ENCODE measurements around the gene PTPN3. TPM values are rescaled to one million over a fixed set of nuclear protein-coding genes. Genes with fewer than 3 reads are reported as not detected.

PTPN3 gene
- total RNA-seq, 4 donors from 2014 or later: 0.29 to 5.5 (median 2.1) TPM

DNA sequence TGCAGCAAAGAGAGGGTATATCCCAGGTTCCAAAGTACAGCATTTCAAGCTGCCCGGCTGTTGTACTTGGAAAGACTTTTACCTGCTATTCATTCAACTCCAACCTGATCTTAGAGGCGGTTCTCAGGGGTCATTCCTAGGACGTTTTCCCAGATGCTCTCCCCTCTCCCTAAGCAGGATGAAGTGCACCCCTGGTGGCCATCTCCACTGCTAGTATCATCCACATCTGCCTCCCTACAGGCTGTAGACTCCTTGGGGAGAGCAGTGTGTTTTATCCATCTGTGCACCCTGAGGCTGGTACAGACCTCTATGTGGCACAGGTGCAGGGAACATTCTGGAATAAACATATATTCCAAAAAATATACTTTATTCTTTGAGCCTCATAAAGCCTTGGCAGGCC is 56.8 kb downstream of the PTPN3 start:
- Histone ChIP-seq H3K27me3 (no peaks in the 10 kb centered on the region), H3K4me3 (no peak overlapping the region), H3K36me3 (no peaks in the 10 kb centered on the region), H3K27ac (no peak overlapping the region), H3K4me1 (no peaks in the 10 kb centered on the region), H3K9me3 (no peaks in the 10 kb centered on the region)
- intact Hi-C loops (cut with DNase I; ENCODE audit: low total_unique reads): no loop called here
- DNase-seq: no peak
- no peak for TF ChIP-seq POLR2A (IDR thresholded peaks at IDR 0.05)
- TF ChIP-seq, protein P1, sequence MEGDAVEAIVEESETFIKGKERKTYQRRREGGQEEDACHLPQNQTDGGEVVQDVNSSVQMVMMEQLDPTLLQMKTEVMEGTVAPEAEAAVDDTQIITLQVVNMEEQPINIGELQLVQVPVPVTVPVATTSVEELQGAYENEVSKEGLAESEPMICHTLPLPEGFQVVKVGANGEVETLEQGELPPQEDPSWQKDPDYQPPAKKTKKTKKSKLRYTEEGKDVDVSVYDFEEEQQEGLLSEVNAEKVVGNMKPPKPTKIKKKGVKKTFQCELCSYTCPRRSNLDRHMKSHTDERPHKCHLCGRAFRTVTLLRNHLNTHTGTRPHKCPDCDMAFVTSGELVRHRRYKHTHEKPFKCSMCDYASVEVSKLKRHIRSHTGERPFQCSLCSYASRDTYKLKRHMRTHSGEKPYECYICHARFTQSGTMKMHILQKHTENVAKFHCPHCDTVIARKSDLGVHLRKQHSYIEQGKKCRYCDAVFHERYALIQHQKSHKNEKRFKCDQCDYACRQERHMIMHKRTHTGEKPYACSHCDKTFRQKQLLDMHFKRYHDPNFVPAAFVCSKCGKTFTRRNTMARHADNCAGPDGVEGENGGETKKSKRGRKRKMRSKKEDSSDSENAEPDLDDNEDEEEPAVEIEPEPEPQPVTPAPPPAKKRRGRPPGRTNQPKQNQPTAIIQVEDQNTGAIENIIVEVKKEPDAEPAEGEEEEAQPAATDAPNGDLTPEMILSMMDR (IDR thresholded peaks at IDR 0.05): no peak

DNA sequence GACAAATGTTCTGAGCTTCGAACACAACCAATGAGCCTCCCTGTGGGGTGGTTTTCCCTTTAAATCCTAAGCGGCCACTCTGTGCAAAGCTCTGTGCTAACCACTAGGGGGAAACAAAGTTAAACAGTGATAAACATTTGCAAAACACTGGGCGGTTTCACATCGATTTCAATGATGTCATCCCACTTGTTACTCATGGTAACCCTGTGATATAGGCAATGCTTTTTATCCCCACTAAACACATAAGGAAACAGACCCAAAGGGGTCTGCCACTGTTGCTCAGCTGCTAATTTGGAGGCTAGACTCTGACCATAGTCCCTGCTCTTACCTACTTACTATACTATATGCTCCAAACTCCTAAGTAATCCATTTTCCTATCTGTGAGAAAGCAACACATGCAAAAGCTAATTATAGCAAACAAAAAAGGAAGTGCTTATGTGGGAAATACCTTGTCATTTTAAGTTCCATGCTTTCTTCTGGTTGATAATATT is 57.3 kb downstream of the PTPN3 start:
- Histone ChIP-seq H3K27me3 (no peaks in the 10 kb centered on the region), H3K4me3 (no peak overlapping the region), H3K27ac (no peak overlapping the region), H3K36me3 (no peaks in the 10 kb centered on the region), H3K9me3 (no peaks in the 10 kb centered on the region), H3K4me1 (no peaks in the 10 kb centered on the region)
- TF ChIP-seq, protein P1 (IDR thresholded peaks at IDR 0.05): peak; percentile 52 to 64 (median 55)
- no peak for TF ChIP-seq POLR2A (IDR thresholded peaks at IDR 0.05)
- intact Hi-C loops (cut with DNase I; ENCODE audit: low total_unique reads): no loop called here
- peak in 1 of 2 donors; percentile 22 for DNase-seq

DNA sequence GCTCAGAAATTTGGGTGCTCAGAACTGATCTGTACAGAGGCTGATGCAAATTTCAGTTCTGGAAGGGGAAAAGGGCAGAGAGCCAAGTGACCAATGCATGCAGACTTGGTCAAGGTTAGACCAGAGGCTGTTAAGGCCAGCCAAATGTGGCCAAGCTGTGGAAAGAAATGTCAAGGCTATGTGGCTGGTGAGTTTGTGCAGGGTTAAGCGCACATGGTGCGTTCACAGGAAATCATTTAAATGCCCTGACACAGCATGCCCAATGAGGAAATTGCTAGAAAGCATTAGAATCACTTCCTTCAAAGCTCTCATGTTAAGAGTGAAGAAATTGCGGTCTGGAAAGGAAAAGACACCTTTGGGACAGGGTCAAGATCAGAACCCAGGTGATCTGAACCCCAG is 58.0 kb downstream of the PTPN3 start:
- H3K27ac ChIP-seq: no peak overlapping the region
- DNase-seq: no peak
- intact Hi-C loops (cut with DNase I; ENCODE audit: low total_unique reads): no loop called here

DNA sequence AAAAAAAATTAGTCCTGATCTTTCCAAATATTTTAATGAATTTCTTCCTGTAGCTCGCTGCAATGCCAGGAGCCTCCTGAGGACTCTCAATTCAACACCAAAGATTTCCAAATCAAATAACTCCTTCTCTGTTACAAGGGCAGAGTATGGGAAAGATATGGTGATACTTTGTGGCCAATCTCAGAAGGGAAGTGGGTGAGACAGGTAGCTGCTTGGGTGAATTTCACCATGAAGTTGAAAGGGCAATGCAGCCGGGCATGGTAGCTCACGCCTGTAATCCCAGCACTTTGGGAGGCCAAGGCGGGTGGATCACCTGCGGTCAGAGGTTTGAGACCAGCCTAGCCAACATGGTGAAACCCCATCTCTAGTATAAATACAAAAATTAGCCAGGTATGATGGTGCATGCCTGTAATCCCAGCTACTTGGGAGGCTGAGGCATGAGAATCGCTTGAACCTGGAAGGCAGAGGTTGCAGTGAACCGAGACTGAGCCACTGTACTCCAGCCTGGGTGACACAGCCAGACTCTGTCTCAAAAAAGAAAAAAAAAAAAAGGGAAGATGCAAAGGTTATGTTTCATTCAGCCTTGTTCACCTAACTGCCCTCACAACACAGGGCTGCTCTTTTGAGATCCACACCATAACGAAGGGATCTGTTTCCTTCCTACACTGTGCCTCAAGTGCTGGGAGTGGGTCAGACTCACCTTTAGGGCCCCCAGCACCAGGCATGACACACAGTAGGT is 58.6 kb downstream of the PTPN3 start:
- H3K4me1 ChIP-seq: no peaks in the 10 kb centered on the region
- H3K27ac ChIP-seq: no peak overlapping the region
- no peak for DNase-seq
- no peaks in the 10 kb centered on the region for H3K27me3 ChIP-seq
- no peaks in the 10 kb centered on the region for H3K9me3 ChIP-seq
- H3K36me3 ChIP-seq: no peaks in the 10 kb centered on the region
- TF ChIP-seq, protein P1 (IDR thresholded peaks at IDR 0.05): no peak
- TF ChIP-seq POLR2A (IDR thresholded peaks at IDR 0.05): no peak
- intact Hi-C loops (cut with DNase I; ENCODE audit: low total_unique reads): no loop called here
- H3K4me3 ChIP-seq: no peak overlapping the region

More for the DNA sequence above, 58.0 kb downstream of the PTPN3 start:
- Histone ChIP-seq H3K36me3 (no peaks in the 10 kb centered on the region), H3K27me3 (no peaks in the 10 kb centered on the region), H3K9me3 (no peaks in the 10 kb centered on the region), H3K4me1 (no peaks in the 10 kb centered on the region), H3K4me3 (no peak overlapping the region)
- TF ChIP-seq, protein P1 (IDR thresholded peaks at IDR 0.05): no peak
- TF ChIP-seq POLR2A (IDR thresholded peaks at IDR 0.05): no peak

DNA sequence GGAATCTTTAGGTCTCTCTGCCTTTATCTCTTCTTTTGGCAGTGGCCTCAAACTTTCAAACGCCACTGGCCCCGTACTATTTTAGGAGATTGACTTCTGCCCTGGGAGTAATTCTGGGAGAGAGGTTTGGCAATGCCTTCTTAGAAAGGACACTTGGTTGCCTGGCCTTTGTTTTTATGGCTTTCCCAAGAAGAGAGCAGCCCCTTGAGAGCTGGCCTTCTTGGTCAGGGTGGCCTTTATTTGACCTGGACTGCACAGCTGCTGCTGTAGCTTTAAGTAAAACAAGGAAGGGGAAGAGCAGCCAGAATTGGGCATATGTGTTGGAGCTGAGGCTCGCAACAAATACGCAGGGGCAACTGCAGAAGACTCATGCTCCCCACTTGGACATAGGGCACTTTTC is 60.8 kb downstream of the PTPN3 start:
- H3K27me3 ChIP-seq: no peaks in the 10 kb centered on the region
- no peaks in the 10 kb centered on the region for H3K4me1 ChIP-seq
- no peaks in the 10 kb centered on the region for H3K36me3 ChIP-seq
- no peaks in the 10 kb centered on the region for H3K9me3 ChIP-seq
- DNase-seq: no peak
- no peak overlapping the region for H3K27ac ChIP-seq
- H3K4me3 ChIP-seq: no peak overlapping the region
- intact Hi-C loops (cut with DNase I; ENCODE audit: low total_unique reads): no loop called here
- TF ChIP-seq, protein P1 (IDR thresholded peaks at IDR 0.05): no peak
- TF ChIP-seq POLR2A (IDR thresholded peaks at IDR 0.05): no peak
